ENCODE results near the gene PCDH9. TPM values are rescaled to one million over a fixed set of nuclear protein-coding genes. Genes with fewer than 3 reads are reported as not detected.

Gene PCDH9
- total RNA-seq, 1 experiment from 2014 or later = 0.12 TPM

- DNase-seq (ENCODE audit: low read depth) = no peak
Observed at GRCh38 chr13:66399873-66400272, 830.3 kb downstream of the PCDH9 start.

- DNase-seq (ENCODE audit: low read depth) = no peak
Observed at GRCh38 chr13:66397133-66397532, 833.0 kb downstream of the PCDH9 start.

DNA sequence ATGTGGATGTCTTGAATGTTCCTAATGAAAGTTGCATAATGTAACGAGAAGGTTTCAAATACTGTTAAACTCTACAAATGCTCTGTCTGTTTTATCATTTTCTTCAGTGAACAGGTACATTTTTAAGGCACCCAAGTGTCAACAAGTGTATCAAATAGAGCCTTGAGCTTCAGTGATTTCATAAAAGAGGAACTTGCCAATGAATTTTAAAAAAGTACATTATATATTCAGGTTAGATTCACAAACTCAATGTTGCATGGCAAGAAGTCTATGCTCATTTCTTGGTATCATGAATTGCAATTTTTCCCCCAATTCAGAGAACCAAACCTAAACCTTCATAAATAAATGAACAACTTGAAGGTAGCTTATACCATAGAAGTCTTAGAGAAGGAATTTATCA, 838.8 kb downstream of the PCDH9 start:
- no peak for DNase-seq (ENCODE audit: low read depth)

GRCh38 chr13:66378894-66379293, 851.2 kb downstream of the PCDH9 start:
- no peak for DNase-seq (ENCODE audit: low read depth)

- no peak for DNase-seq (ENCODE audit: low read depth)
Observed at GRCh38 chr13:66377569-66377968, 852.6 kb downstream of the PCDH9 start.

GRCh38 chr13:66375756-66376155, 854.4 kb downstream of the PCDH9 start:
- DNase-seq (ENCODE audit: low read depth) = no peak

DNA sequence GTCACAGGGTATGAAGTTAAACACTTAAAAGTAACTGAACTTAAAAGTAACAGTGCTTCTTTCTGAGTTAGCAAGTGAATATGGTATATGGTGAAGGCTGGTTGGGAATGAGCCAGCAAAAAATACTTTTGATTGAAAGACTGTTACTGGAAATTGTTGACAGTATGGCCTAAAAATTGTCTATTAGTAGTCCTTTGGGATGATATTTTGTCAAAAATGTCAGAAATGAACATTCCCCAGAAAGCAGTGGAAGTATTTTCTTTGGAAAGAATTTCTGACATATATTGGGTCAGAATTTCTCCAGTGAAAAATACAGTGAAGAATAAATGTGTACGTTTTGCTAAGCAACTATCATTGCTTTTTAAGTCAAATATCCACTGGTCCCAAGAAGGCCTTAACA, 860.5 kb downstream of the PCDH9 start:
- no peak for DNase-seq (ENCODE audit: low read depth)

GRCh38 chr13:66367356-66367755, 862.8 kb downstream of the PCDH9 start:
- no peak for DNase-seq (ENCODE audit: low read depth)

DNA sequence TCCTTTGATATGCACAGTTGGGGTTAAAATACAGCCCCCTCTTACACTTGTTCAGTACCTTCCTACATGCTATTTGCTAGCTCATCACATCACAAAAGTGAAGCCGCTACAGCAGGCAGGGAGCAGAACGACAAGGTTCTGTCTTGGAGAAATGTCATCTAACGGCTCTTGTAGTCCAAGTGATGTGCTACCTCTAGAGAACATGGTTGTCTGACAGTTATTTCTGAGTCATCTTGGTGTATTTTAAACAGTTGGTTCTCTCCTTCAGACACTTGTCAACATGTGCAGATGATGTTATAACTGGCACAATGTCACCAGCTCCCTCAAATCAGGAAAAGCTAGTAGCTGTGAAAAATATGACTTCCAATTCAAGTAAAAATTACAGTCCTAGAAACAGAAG, 865.0 kb downstream of the PCDH9 start:
- no peak for DNase-seq (ENCODE audit: low read depth)

GRCh38 chr13:66364346-66364745, 865.8 kb downstream of the PCDH9 start:
- DNase-seq (ENCODE audit: low read depth) = no peak

- DNase-seq (ENCODE audit: low read depth) = no peak
Observed at GRCh38 chr13:66362485-66362884, 867.7 kb downstream of the PCDH9 start.

DNA sequence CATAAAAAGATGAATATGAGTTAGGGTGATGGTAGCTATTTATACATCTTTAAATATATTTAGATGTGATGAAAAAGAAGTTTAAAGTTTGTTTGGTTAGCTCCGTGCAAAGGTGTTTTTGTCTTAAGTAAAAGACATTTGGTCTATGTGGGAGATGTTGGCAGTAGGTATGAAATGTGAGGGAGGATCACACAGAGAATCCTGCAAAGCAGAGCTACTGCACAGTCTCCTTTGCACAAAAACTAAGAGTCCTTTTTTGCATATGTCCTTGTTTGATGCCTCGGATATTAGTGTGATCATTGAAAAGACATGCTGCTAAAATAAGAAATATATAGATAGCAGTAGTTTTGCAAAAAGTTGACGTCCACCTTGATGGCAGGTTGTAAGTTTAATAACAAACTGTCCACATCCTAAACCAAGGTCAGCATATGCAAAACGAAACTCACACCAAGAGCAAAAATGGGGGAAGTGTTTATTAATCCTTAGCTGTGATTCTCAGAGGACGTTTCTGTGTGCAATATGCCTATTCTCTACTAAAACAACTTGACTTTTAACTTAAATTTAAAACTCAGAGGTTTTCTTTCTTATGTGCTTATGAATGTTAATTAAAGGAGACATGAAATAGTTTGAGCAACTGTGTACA, 870.1 kb downstream of the PCDH9 start:
- no peak for DNase-seq (ENCODE audit: low read depth)

DNA sequence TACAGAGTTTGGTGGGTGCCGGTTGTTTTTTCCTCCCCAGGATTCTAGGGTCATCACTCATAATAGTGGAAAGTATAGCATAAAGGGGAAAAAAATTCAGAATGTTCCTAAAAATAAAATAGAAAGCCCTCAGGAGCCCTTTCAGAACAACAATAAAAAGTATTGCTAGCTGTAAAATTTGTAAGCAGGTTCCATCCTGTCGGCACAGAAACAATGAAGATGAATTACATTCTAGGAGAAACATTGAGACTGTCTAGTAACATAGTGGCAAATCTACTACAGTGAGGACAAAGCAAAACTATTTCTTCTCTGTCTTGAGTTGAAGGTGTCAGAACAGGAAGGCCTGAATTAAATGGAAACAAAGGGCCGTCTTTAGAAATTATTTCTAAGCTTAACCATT, 870.7 kb downstream of the PCDH9 start:
- no peak for DNase-seq (ENCODE audit: low read depth)

DNA sequence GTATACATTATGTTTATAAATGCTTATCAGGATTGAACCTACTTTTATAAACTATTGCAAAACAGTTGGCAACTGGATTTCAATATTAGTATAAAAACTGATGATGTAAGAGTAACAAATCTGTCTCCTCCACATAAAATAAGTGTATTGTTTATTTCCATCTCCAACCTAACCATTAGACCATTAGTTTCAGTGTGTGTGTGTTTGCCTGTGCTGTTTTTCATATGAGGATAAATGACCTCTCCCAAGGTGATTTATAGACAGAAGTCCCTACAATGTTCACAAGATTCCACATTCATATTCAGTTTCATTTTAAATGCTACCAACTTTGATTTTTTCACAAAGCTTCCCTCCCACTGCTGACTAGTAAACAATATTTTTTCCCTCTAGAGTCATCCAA, 871.6 kb downstream of the PCDH9 start:
- DNase-seq (ENCODE audit: low read depth) = no peak

DNA sequence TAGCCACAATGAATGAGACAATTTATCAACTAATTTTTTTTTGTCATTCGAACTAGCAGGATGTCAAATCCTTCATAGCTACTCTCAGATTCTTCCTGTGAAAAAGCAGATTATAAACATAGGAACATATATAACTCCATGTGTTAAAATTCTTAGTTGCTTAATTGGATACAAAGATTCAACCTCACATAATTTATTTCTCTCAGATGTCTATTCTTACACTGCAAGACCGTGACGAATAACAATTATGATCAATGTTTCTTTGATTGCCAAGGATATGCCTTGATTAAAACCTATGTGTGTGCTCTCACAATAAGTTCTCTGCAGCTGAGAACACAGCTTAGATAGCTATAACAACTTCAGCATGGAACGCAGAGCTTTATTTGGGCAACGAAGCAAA, 872.7 kb downstream of the PCDH9 start:
- no peak for DNase-seq (ENCODE audit: low read depth)

GRCh38 chr13:66354879-66355751, 875.0 kb downstream of the PCDH9 start:
- DNase-seq (ENCODE audit: low read depth) = no peak

- DNase-seq (ENCODE audit: low read depth) = no peak
Observed at GRCh38 chr13:66353664-66354063, 876.5 kb downstream of the PCDH9 start.

GRCh38 chr13:66349966-66350365, 880.2 kb downstream of the PCDH9 start:
- no peak for DNase-seq (ENCODE audit: low read depth)

DNA sequence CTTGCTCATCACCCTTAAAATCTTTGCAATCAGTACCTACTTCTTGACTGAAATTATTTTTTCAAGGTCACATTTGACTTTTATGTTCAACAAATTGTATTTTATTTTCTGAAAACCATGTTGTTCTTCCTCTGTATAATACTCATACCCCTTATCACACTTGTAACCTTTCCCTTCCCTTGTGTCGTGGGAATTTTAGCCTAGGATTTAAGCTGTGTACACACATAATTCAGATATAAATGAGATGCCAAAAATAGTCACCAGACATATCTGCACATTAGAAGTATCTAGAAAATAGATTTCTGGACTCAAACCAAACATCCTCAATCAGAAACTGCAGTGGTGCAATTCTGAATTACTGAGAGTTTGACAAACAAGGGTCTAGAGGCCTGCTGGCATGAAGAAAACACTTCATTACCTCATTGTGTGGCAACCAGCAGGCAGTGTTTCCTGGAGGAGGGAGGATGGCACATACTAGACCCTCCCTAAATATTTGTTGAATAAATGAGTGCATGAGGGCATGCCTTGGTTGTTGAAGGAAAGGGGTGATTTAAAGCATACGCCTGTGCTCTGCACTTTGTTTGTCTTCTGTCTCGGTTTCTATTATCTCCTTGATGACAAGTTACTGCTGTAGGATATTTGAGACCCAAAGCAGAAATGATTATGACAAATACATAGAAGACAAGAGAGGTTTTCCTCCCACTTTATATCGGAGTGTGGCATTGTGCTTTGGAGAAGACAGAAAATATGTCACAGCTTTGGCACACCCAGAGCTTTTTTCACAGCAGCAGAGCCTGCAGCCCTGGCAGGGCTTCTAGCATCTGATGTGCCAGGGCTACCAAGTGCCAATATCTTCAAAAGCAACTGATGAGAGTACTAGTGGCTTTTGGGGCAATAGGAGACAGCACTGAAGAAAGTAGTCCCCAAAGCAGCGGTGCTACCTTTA, 881.1 kb downstream of the PCDH9 start:
- no peak for DNase-seq (ENCODE audit: low read depth)

- DNase-seq (ENCODE audit: low read depth) = no peak
Observed at GRCh38 chr13:66347486-66348117, 882.5 kb downstream of the PCDH9 start.

DNA sequence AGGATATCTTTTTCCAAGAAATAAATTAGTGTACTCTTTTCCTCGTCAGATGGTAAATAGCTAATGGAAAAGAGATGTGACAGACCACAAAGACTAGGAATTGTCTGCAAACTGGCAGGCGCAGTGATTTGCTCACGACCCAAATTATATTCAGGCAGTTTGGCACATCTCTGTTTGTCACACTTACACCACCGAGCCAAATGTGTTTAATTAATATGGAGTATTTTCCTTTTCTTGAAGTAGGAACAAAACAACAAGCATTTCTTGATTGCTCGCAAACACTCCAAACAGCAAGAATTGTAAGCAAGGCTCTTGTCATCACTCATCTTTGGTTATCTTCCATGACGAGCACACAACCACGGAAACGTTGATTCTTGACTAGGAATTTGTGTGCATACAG, 884.2 kb downstream of the PCDH9 start:
- DNase-seq (ENCODE audit: low read depth) = no peak

- DNase-seq (ENCODE audit: low read depth) = no peak
Observed at GRCh38 chr13:66345518-66345810, 884.7 kb downstream of the PCDH9 start.
